ENCODE data around the gene ATL2. TPM values are rescaled to one million over a fixed set of nuclear protein-coding genes. Genes with fewer than 3 reads are reported as not detected.

ATL2 gene
- total and polyA plus RNA-seq, 2 donors (not counting 1 experiment from before 2014, with no cell fraction given), result 21.1 to 69.0 TPM

DNA sequence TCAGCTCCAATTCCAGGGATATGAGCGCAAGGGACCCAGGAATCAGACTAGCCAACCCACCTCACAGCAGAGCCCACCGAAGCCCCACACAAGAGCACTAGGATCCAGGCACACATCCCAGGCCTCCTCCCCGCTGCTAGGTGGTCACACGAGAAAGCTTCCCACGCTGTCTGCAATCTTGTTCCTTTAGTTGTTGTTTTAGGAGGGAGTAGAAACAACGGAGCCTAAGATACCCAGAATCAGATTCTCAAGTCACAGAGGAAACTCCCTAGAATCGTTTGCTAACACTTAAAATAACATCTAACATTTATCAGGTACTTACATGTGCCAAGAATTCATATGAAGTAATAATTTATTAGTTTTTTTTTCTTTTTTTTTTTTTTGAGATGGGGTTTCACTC, 9.7 kb upstream of the ATL2 start:
- H3K27ac ChIP-seq (ENCODE audit: low read length in 2 of 2), result no peak overlapping the region
- Mint-ChIP-seq H3K4me3 (no peak overlapping the region), H3K9me3 (ENCODE audit: insufficient read depth) (no peaks in the 10 kb centered on the region), H3K27me3 (peaks cover 14% of the 10 kb centered on the region), H3K4me1 (peaks cover 8% of the 10 kb centered on the region), H3K27ac (no peak overlapping the region)
- no peaks in the 10 kb centered on the region for H3K9me3 ChIP-seq (ENCODE audit: control extremely low read depth in 1 of 3, control insufficient read depth in 2 of 3, insufficient read depth in 1 of 3, low read length in 2 of 3)
- H3K4me2 ChIP-seq (replicated peaks; ENCODE audit: low read depth, low read length, poor library complexity, severe bottlenecking), result no peak overlapping the region
- H3K27me3 ChIP-seq (replicated peaks in 1 of 4; ENCODE audit: control extremely low read depth in 1 of 4, control insufficient read depth in 3 of 4, insufficient read depth in 4 of 4, low read length in 3 of 4), result peaks cover 0 to 7% (median 3%) of the 10 kb centered on the region in 4 experiments
- peaks cover 3 to 11% of the 10 kb centered on the region in 2 donors for H3K4me1 ChIP-seq (ENCODE audit: control insufficient read depth in 2 of 2, insufficient read depth in 2 of 2, low read length in 2 of 2)
- no peak overlapping the region for H3K4me3 ChIP-seq (ENCODE audit: control extremely low read depth in 1 of 5, extremely low read depth in 1 of 5, insufficient read depth in 1 of 5, low read depth in 2 of 5, low read length in 4 of 5)
- WGBS (ENCODE audit: insufficient coverage), result 94% methylated on average over 2 of the region's 7 CpGs
- no peaks in the 10 kb centered on the region for H3K79me2 ChIP-seq (ENCODE audit: control insufficient read depth, insufficient read depth, low read length)
- no peaks in the 10 kb centered on the region for H4K20me1 ChIP-seq (ENCODE audit: control insufficient read depth, insufficient read depth, low read length, poor library complexity, severe bottlenecking)
- intact Hi-C loops (cut with micrococcal nuclease), result no loop called here
- H2AFZ ChIP-seq (ENCODE audit: insufficient read depth, low read depth, low read length, poor library complexity, severe bottlenecking), result no peak overlapping the region
- DNase-seq (no peak), ATAC-seq (ENCODE audit: low read depth) (no peak)
- ChIA-PET CTCF (no interaction called here), POLR2A (interaction anchor here (0.7 kb wide), 1 partner anchor 14 kb away, joined by 3 read pairs; no protein-coding TSS in a partner anchor)
- no peak overlapping the region for H3K9ac ChIP-seq (ENCODE audit: low read length)
- H3K36me3 ChIP-seq (replicated peaks in 1 of 2; ENCODE audit: control extremely low read depth in 1 of 2, control insufficient read depth in 1 of 2, extremely low read depth in 1 of 2, insufficient read depth in 2 of 2, low read length in 1 of 2), result no peaks in the 10 kb centered on the region
- TF ChIP-seq CTCF (IDR thresholded peaks at IDR 0.05) (no peak), EZH2 (IDR thresholded peaks at IDR 0.05; ENCODE audit: borderline replicate concordance, insufficient read depth, low read depth, low read length, poor library complexity, severe bottlenecking) (no peak)

- no peak overlapping the region for H3K4me2 ChIP-seq (replicated peaks; ENCODE audit: low read depth, low read length, poor library complexity, severe bottlenecking)
- no peaks in the 10 kb centered on the region for H3K9me3 ChIP-seq (ENCODE audit: control extremely low read depth in 1 of 3, control insufficient read depth in 2 of 3, insufficient read depth in 1 of 3, low read length in 2 of 3)
- peaks cover 8% of the 10 kb centered on the region for H3K4me1 Mint-ChIP-seq
- peaks cover 14% of the 10 kb centered on the region for H3K27me3 Mint-ChIP-seq
- no peak overlapping the region for H3K27ac Mint-ChIP-seq
- POLR2A ChIA-PET, result no interaction called here
- ATAC-seq (ENCODE audit: low read depth) (no peak), DNase-seq (no peak)
- H3K27me3 ChIP-seq (replicated peaks in 1 of 4; ENCODE audit: control extremely low read depth in 1 of 4, control insufficient read depth in 3 of 4, insufficient read depth in 4 of 4, low read length in 3 of 4), result peaks cover 0 to 7% (median 3%) of the 10 kb centered on the region in 4 experiments
- H3K36me3 ChIP-seq (replicated peaks in 1 of 2; ENCODE audit: control extremely low read depth in 1 of 2, control insufficient read depth in 1 of 2, extremely low read depth in 1 of 2, insufficient read depth in 2 of 2, low read length in 1 of 2), result no peaks in the 10 kb centered on the region
- no peaks in the 10 kb centered on the region for H3K79me2 ChIP-seq (ENCODE audit: control insufficient read depth, insufficient read depth, low read length)
- H3K4me3 ChIP-seq (ENCODE audit: control extremely low read depth in 1 of 5, extremely low read depth in 1 of 5, insufficient read depth in 1 of 5, low read depth in 2 of 5, low read length in 4 of 5), result no peak overlapping the region
- no peak overlapping the region for H2AFZ ChIP-seq (ENCODE audit: insufficient read depth, low read depth, low read length, poor library complexity, severe bottlenecking)
- H3K9me3 Mint-ChIP-seq (ENCODE audit: insufficient read depth), result no peaks in the 10 kb centered on the region
- no peak overlapping the region for H3K4me3 Mint-ChIP-seq
- H3K4me1 ChIP-seq (ENCODE audit: control insufficient read depth in 2 of 2, insufficient read depth in 2 of 2, low read length in 2 of 2), result peaks cover 3 to 11% of the 10 kb centered on the region in 2 donors
- intact Hi-C loops (cut with micrococcal nuclease), result no loop called here
- no peak overlapping the region for H3K9ac ChIP-seq (ENCODE audit: low read length)
- CTCF ChIA-PET, result no interaction called here
- WGBS (ENCODE audit: insufficient coverage), result 50% methylated on average over 2 of the region's 2 CpGs
- TF ChIP-seq CTCF (IDR thresholded peaks at IDR 0.05) (no peak), EZH2 (IDR thresholded peaks at IDR 0.05; ENCODE audit: borderline replicate concordance, insufficient read depth, low read depth, low read length, poor library complexity, severe bottlenecking) (no peak)
- H4K20me1 ChIP-seq (ENCODE audit: control insufficient read depth, insufficient read depth, low read length, poor library complexity, severe bottlenecking), result no peaks in the 10 kb centered on the region
- H3K27ac ChIP-seq (ENCODE audit: low read length in 2 of 2), result no peak overlapping the region
Observed at GRCh38 chr2:38386377-38386776, 9.3 kb upstream of the ATL2 start.
